Fibroblast of skin of right biceps (primary cell): ENCODE measurements around the gene URM1.

Experiments
- DNase-seq: peaks from one replicate; pipeline ENCODE4 v3.0.0-alpha.2; 2013

URM1 gene

DNA sequence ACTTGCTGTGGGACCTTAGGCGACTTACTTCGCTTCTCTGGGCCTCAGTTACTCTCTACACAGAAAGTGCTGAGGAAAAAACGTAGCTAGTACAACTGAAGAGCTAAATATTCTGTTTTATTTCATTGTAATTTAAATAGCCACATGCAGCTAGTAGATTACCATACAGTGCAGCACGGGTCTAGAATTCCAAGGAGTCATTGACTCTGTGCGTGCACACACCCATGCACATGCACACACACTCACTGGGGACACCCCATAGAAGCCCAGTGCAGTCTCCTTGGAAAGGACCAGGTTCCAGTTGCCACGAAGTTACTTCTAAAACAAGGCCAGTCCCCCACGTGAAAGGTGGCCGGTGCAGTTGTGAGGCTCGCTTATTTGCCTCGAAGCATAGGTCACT lies 17.0 kb downstream of the URM1 start:
- no peak for DNase-seq

GRCh38 chr9:128389395-128390149 lies 18.4 kb downstream of the URM1 start:
- DNase-seq: no peak

DNA sequence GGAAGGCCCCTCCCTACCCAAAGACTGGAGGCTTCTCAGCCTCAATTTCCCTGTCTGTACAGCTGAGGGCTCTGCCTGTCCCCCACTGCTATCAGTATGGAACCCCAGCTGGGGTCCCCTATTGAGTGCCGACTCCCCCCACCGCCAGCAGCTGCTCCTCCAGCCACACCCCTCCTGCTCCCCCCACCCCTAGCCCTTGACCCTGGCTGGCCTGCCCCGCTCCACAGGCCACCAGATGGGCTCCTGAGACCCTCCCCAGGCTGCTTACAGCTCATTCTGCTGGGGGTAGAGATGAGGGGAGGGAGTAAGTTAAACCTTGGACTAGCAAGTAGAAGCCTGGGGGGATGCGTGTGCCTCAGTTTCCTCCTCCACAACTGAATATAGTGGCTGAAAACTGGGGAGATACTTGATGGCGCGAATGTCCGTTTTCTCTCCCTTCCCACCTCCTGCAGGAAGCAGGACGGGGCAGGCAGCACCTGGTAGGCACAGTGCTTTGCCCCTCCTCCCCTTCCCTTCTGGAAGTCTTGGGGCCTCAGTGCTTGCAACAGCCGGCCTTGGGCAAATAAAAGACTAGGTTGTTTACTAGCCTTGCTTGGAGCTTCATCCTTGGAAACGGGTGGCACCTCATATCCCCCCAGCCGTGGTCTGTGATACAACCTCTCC lies 19.1 kb downstream of the URM1 start:
- DNase-seq: no peak

DNA sequence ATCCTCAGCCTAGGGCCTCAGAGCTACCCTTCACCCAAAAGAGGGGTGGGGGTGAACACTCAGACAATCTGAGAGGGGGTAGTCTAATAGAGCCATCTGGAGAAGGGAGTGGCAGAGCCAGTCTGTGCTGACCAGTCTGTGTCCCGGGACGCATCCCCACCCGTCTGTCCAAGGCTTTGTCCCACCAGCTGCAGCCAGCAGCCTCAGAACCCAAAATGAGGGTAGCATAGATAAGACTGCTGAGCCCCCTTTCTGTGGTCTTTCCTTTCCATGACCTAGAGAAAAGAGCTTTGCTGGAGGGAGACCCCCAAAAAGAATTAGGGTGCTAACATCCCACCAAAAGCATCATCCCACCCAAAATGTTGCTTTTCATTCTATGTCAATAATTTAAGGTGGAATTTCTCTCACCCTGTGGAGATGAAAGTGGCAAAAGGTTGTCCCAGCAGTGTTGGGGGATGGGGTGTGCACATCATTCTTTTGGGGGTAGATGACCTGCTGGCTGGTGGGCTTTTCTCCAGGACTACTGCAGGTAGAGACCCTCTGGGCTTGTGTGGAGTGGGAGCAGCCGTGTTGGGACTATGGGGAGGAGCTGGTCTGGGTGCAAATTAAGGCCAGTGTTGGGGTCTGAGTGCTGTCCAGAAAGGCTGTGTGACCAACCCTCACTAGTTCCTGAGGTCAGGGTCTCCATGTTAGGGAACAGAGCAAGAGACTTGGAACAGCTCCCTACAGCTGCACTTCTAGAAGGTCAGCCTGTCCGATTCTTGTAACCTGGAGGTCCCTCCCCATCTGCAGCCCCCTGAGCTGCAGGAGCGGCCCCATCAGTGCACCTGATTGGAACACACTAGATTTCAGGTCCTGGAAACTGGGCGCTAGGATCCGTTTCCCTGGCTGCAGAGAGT lies 19.9 kb downstream of the URM1 start:
- DNase-seq: no peak

DNA sequence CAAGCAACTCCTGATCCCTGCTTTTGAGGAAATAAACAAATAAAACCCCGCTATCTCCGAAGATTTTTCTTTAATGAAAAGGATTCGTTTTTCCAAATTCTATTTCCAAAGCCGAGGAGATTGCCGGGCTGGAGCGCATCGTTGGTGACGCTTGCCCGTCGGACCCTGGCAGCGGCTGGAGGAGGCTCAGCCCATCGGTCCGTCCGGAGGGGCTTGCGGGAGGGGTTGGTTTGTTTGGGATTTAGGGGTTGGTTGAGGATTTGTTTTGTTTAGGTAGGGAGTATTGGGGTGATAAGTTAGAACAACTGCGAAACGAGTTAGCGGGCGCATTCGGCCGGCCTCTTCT lies 20.8 kb downstream of the URM1 start:
- no peak for DNase-seq

DNA sequence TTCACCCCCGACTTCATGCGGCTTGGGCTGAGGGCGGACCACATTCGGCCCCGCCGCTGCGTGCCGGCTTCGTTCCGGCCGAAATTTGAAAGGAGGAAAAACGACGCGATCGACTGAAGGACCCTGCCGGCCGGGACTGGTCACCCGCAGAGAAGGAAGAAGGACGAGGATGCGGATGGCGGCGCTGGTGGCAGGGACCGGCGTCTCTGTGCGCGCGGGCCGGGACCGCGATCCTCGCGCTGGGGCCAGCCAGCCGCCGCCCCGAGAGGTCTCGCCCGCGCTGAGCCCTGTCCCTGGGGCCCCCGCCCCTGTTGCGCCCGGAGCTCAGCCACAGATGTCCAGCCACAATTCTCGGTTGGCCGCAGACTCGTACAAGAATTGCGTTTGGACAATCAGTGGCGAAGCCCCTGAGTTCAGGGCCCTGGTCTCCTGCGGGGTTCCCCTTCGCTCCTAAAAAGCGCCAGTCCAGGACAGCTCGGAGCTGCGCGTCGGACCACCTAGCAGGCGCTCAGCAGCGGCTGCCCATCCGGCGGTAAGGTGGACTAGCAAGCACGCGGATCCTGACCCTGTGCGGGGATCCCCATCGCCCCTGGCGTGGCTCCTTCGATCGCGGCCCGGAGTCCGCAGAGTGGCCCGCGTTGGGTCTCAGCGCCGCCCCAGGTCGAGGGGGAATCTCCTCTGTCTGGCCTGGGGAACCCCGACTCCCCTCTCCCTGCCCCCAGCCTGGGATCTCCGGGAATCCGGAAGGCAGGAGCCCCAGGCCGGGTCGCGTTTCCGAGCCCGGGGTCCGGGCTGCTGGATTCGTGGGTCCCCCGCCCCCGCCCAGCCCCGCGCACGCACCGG lies 21.3 kb downstream of the URM1 start:
- DNase-seq: no peak

- no peak for DNase-seq
Observed at GRCh38 chr9:128393145-128393775, 22.1 kb downstream of the URM1 start.

DNA sequence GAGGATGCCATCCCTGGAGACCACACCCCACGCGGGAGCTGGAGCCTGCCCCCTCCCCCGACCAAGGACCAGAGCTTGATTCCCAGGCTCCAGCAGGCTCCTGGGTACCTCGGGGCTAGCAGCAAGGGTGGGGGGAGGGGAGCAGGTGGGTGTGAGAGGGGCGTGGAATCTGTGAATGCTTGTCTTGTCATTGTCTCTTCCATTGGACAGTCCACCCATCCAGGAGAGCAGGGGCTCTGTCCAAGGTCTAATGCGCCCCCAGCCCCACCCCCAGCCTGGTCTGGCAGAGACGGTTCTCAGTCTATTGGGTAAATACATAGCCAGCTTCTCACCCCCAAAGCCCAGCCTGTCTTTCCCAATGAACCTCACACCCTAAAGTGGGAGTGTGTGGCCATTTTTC lies 22.8 kb downstream of the URM1 start:
- DNase-seq: no peak

GRCh38 chr9:128394379-128395168 lies 23.4 kb downstream of the URM1 start:
- DNase-seq: no peak

- no peak for DNase-seq
Observed at GRCh38 chr9:128396970-128397613, 25.9 kb downstream of the URM1 start.

- DNase-seq: no peak
Observed at GRCh38 chr9:128397831-128398230, 26.7 kb downstream of the URM1 start.

DNA sequence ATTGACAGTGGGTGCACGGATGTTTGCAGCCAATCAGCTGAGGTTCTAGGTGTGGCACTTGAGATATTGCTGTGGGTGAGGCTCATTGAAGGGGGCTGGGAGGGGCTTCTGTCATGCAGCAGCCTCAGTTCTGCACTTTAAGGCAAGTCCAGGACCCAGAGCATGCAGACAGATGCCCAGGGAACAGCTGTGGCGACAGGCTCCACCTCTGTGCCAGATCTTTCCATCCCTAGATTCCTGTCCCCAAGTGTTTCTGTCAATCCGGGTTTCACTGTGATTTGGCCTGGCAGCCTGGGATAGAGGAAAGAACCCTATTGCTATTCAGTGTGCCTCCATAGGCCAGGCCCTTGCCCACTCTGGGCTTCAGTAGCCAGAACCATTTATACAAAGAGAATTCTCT lies 28.7 kb downstream of the URM1 start:
- no peak for DNase-seq

DNA sequence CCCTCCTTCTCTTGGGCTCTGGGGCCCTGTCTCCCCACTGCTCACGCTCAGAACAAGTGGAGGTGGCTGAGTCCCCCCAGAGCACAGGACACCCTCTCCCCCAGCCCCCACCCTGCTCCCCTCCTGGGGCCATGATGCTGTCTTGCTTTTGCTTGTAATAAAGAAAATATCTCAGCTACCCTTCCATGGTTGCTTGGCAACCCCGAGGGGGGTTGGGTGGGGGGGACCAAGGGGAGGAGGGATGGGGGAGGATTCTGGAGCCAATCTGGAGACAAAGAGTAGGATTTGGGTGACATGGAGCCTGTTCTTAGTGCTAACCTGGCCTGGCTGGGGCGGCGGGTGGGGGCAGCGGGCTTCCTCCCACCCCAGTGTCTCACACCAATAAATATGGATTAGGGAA lies 33.4 kb downstream of the URM1 start:
- DNase-seq: no peak

GRCh38 chr9:128405077-128405779 lies 34.1 kb downstream of the URM1 start:
- no peak for DNase-seq

- no peak for DNase-seq
Observed at GRCh38 chr9:128405780-128406171, 34.6 kb downstream of the URM1 start.

DNA sequence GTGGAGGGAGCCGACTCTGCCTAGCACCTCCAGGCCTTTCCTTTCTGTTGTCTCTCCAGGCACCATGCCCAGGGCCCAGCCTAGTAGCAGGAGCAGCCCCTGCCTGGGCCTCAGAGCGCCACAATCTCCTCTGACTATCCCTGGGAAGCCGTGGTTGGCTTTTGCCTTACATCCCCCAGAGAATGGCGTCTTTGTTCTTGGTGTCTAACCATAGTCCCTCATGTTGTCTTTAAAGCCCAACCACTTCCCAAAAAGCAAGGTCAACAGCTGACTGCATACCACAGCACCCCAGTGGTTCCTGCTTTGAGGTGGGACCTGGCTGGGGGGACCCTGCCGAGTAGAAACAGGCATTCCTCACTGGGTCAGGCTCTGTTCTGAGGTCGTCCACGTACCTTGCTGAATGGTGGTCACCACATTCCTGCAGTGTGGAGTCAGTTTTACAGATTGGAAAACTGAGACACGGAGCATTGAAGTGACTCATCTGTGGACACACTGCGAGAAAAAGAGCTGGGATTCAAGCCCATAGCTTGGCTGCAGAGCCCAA lies 35.7 kb downstream of the URM1 start:
- peak; percentile 53 for DNase-seq

GRCh38 chr9:128408963-128409431 lies 37.8 kb downstream of the URM1 start:
- DNase-seq: no peak

DNA sequence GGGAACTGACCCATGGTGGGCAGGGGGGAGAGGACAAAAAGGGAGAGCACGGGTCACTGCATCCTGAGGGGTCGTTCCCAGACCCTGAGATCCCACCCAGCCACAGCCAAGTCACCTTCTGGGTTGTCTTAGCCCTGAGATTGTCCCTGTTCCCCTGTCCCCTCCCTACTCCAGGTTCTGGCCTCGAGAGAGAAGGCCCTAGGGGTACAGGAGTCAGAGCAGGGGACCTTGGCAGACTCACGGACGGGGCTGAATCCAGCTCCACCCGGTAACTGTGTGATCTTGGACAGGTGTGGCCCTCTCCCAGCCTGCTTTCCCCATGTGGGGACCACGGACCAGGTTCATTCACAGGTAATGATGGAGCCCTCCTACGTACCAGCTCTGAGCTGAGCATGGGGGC lies 38.3 kb downstream of the URM1 start:
- no peak for DNase-seq

DNA sequence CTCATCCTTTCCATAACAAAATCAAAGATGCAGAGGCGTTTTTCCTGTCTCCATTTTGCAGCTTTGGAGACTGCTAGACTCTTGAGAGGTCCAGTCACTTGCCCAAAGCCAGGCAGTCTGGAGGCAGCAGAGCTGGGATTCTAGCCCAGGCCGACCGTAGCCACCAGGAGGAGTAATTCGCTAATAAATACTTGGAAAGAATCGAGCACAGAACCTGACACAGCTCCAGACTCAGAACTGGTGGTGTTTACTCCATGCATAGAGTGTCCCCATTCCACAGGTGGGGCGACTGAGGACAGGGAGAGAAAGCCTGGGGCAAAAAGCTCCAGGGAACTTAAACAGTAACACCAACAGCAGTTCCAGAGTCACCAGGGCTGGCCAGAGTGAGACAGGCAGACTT lies 38.8 kb downstream of the URM1 start:
- peak; percentile 35 for DNase-seq
